Endothelial cell of umbilical vein (primary cell): ENCODE measurements around the gene SOX12. TPM values are rescaled to one million over a fixed set of nuclear protein-coding genes. Genes with fewer than 3 reads are reported as not detected.

Experiments used
- BruUV-seq: library from RNA; stranded (reverse); fragments of 400-500 nt; replicated peaks from 2 replicates; lab custom pipeline; 2021; lab: Mats Ljungman, UMichigan
- CTCF ChIA-PET: fragments of 300-600, 350-600 bp; sonication (Branson Sonifier 250); formaldehyde crosslinking; loops from one replicate; lab custom pipeline; 2021; ENCODE audit warnings: antibody characterized with exemption, inconsistent platforms; lab: Charles Lee
- POLR2A ChIA-PET: fragments of 300-600, 350-600 bp; sonication (Branson Sonifier 250); formaldehyde crosslinking; loops from one replicate; lab custom pipeline; 2021; ENCODE audit warnings: antibody characterized with exemption, inconsistent platforms; lab: Charles Lee
- DNase-seq: peaks from one replicate; pipeline ENCODE4 v3.0.0-alpha.2; 2011; ENCODE audit warnings: low read depth, low spot score
- FAIRE-seq: peaks from 2 replicates; lab custom pipeline; 2011; peaks lifted over from hg19 to GRCh38; lab: Jason Lieb, UNC
- H2AFZ ChIP-seq: 2 replicates; pipeline ENCODE4 v1.6.0; 2012; ENCODE audit warnings: low read depth, low read length, control low read depth, inconsistent platforms
- H3K27ac ChIP-seq: 2 replicates; pipeline ENCODE4 v1.5.1; 2011; ENCODE audit warnings: low read depth, mild to moderate bottlenecking, control low read depth, low read length, moderate library complexity; ENCODE audit not compliant: insufficient read depth
- H3K27me3 ChIP-seq, 2 experiments: 2 replicates each; pipeline versions ENCODE4 v1.6.0 to v1.6.1; 2011; ENCODE audit warnings: low read length in 2 of 2, mixed read lengths in 1 of 2; ENCODE audit not compliant: control insufficient read depth in 2 of 2, insufficient read depth in 2 of 2
- H3K36me3 ChIP-seq, 2 experiments: 2 replicates in 1 of 2; 3 replicates in 1 of 2; pipeline ENCODE4 v1.5.1; 2011; ENCODE audit warnings: low read length in 2 of 2, mild to moderate bottlenecking in 1 of 2, moderate library complexity in 1 of 2; ENCODE audit not compliant: control insufficient read depth in 2 of 2, insufficient read depth in 2 of 2; ENCODE audit errors: extremely low read depth in 1 of 2
- H3K4me1 ChIP-seq: 3 replicates; pipeline ENCODE4 v1.5.1; 2011; ENCODE audit warnings: mild to moderate bottlenecking, low read length; ENCODE audit not compliant: control insufficient read depth, insufficient read depth; ENCODE audit errors: extremely low read depth
- H3K4me2 ChIP-seq: 2 replicates; pipeline ENCODE4 v1.6.1; 2011; ENCODE audit warnings: low read length, control low read depth, mixed read lengths; ENCODE audit not compliant: insufficient read depth
- H3K4me3 ChIP-seq, 3 experiments: fragments of 200-600 bp in 1 of 3; sonication (generic), shearing (Covaris generic) in 1 of 3; replicated peaks in 1 of 3; 2 replicates each; pipeline ENCODE4 v1.5.1; 2011 to 2016; ENCODE audit warnings: control low read depth in 3 of 3, low read length in 3 of 3, mild to moderate bottlenecking in 2 of 3, inconsistent platforms in 1 of 3, low read depth in 1 of 3, moderate library complexity in 1 of 3; ENCODE audit not compliant: insufficient read depth in 1 of 3
- H3K79me2 ChIP-seq: 2 replicates; pipeline ENCODE4 v1.6.0; 2012; ENCODE audit warnings: low read length, inconsistent platforms; ENCODE audit not compliant: control insufficient read depth, insufficient read depth
- H3K9ac ChIP-seq: replicated peaks from 2 replicates; pipeline ENCODE3; 2011; ENCODE audit warnings: low read length, control low read depth; ENCODE audit not compliant: insufficient read depth; ENCODE audit errors: extremely low read depth
- H3K9me1 ChIP-seq: replicated peaks from 3 replicates; pipeline ENCODE4 v1.6.0; 2011; ENCODE audit warnings: mild to moderate bottlenecking, low read length; ENCODE audit not compliant: control insufficient read depth, insufficient read depth; ENCODE audit errors: extremely low read depth
- H3K9me3 ChIP-seq: replicated peaks from 2 replicates; pipeline ENCODE4 v1.5.1; 2012; ENCODE audit warnings: low read length, inconsistent platforms; ENCODE audit not compliant: control insufficient read depth, insufficient read depth
- H4K20me1 ChIP-seq: replicated peaks from 2 replicates; pipeline ENCODE3; 2011; ENCODE audit warnings: mild to moderate bottlenecking, low read length; ENCODE audit not compliant: control insufficient read depth, insufficient read depth; ENCODE audit errors: extremely low read depth
- EZH2 ChIP-seq: IDR thresholded peaks from 2 replicates; pipeline ENCODE4 v1.6.1; 2012; ENCODE audit warnings: borderline replicate concordance, low read depth, mild to moderate bottlenecking, moderate library complexity, low read length, inconsistent platforms; ENCODE audit not compliant: severe bottlenecking
- FOS ChIP-seq: IDR thresholded peaks from 2 replicates; pipeline ENCODE4 v1.6.1; 2011; ENCODE audit warnings: mild to moderate bottlenecking, low read length, moderate library complexity, borderline replicate concordance; ENCODE audit not compliant: insufficient read depth
- GATA2 ChIP-seq: IDR thresholded peaks from 2 replicates; pipeline ENCODE4 v1.7.0; 2011; ENCODE audit warnings: low read depth, mild to moderate bottlenecking, moderate library complexity, mixed read lengths, low read length; ENCODE audit not compliant: insufficient read length, insufficient read depth
- JUN ChIP-seq: IDR thresholded peaks from 2 replicates; pipeline ENCODE4 v1.6.1; 2011; ENCODE audit warnings: borderline replicate concordance, low read depth; ENCODE audit not compliant: insufficient read length, insufficient read depth
- MYC ChIP-seq: IDR thresholded peaks from one replicate; pipeline ENCODE4 v1.6.1; 2011; ENCODE audit warnings: mild to moderate bottlenecking, low read depth, low read length
- POLR2A ChIP-seq: IDR thresholded peaks from 2 replicates; pipeline ENCODE4 v1.6.1; 2012; ENCODE audit warnings: low read depth, mild to moderate bottlenecking, control low read depth, low read length
- POLR2AphosphoS5 ChIP-seq: IDR thresholded peaks from 2 replicates; pipeline ENCODE4 v1.6.1; 2012; ENCODE audit warnings: low read depth, mild to moderate bottlenecking, control low read depth, low read length, moderate library complexity; ENCODE audit not compliant: insufficient read depth
- dilution Hi-C: fragments of 300-500 bp; cut with MboI; formaldehyde crosslinking; loops from one replicate; pipeline ENCODE4 v1.15.0; 2019; ENCODE audit warnings: low sequenced_read_pairs; ENCODE audit not compliant: extremely low pct_ligation_motif_present
- intact Hi-C: fragments of 100-400 bp; cut with micrococcal nuclease; formaldehyde crosslinking; loops from one replicate; pipeline ENCODE4 v1.10.0; 2022
- polyA plus RNA-seq, 4 experiments: library from polyadenylated mRNA; depleted of rRNA in 3 of 4; stranded (reverse) in 3 of 4; unstranded in 1 of 4; fragments of >200 nt; gene quantifications; 2 replicates each; pipeline versions ENCODE4 v1.2.1 to v1.2.3, GENCODE V29; 2011 to 2012; ENCODE audit warnings: missing spikeins in 1 of 4
- total RNA-seq: library from RNA; stranded (reverse); gene quantifications from 2 replicates; pipeline ENCODE4 v1.2.3, GENCODE V29; 2021
- TF ChIP-seq, protein P1 (sequence below), 2 donors: IDR thresholded peaks; 1 replicate in 1 of 2; 2 replicates in 1 of 2; pipeline ENCODE4 v1.5.1; 2011; ENCODE audit warnings: low read length in 2 of 2, mild to moderate bottlenecking in 2 of 2, moderate library complexity in 2 of 2, control low read depth in 1 of 2, inconsistent platforms in 1 of 2, low read depth in 1 of 2; ENCODE audit not compliant: insufficient read depth in 1 of 2; ENCODE audit errors: extremely low read depth in 1 of 2
- TF ChIP-seq, protein P2 (sequence below): IDR thresholded peaks from 2 replicates; pipeline ENCODE4 v1.6.1; 2011; ENCODE audit not compliant: insufficient read depth, insufficient read length

Gene SOX12
- total and polyA plus RNA-seq, 2 donors (not counting 3 experiments of a cell fraction or from before 2014, with no cell fraction given) = 6.2 to 37.7 TPM

- Histone ChIP-seq H3K9me3 (no peaks in the 10 kb centered on the region), H3K36me3 (no peaks in the 10 kb centered on the region), H3K9ac (no peak overlapping the region), H3K27me3 (no peaks in the 10 kb centered on the region), H3K4me2 (peak overlapping the region; percentile 52), H2AFZ (no peak overlapping the region), H3K4me1 (peaks cover 31% of the 10 kb centered on the region), H3K79me2 (no peaks in the 10 kb centered on the region), H3K4me3 (no peak overlapping the region), H3K9me1 (no peaks in the 10 kb centered on the region), H4K20me1 (no peaks in the 10 kb centered on the region), H3K27ac (peak overlapping the region; percentile 80)
- CTCF ChIA-PET = no interaction called here
- BruUV-seq = no TSS peak
- intact Hi-C loops (no loop called here), dilution Hi-C loops (no loop called here)
- DNase-seq = no peak
- POLR2A ChIA-PET = no interaction called here
- FAIRE-seq = no peak
- TF ChIP-seq MYC (no peak), POLR2AphosphoS5 (no peak), FOS (no peak), JUN (no peak), GATA2 (no peak), EZH2 (no peak), POLR2A (no peak)
- TF ChIP-seq, protein P1, sequence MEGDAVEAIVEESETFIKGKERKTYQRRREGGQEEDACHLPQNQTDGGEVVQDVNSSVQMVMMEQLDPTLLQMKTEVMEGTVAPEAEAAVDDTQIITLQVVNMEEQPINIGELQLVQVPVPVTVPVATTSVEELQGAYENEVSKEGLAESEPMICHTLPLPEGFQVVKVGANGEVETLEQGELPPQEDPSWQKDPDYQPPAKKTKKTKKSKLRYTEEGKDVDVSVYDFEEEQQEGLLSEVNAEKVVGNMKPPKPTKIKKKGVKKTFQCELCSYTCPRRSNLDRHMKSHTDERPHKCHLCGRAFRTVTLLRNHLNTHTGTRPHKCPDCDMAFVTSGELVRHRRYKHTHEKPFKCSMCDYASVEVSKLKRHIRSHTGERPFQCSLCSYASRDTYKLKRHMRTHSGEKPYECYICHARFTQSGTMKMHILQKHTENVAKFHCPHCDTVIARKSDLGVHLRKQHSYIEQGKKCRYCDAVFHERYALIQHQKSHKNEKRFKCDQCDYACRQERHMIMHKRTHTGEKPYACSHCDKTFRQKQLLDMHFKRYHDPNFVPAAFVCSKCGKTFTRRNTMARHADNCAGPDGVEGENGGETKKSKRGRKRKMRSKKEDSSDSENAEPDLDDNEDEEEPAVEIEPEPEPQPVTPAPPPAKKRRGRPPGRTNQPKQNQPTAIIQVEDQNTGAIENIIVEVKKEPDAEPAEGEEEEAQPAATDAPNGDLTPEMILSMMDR (IDR thresholded peaks at IDR 0.05; ENCODE audit: extremely low read depth in 1 of 2, insufficient read depth in 1 of 2, low read depth in 1 of 2, low read length in 2 of 2) = no peak
- TF ChIP-seq, protein P2, sequence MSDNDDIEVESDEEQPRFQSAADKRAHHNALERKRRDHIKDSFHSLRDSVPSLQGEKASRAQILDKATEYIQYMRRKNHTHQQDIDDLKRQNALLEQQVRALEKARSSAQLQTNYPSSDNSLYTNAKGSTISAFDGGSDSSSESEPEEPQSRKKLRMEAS = no peak
Observed at GRCh38 chr20:313402-313801, 11.9 kb upstream of the SOX12 start.
